ENCODE results near the gene ANO9. TPM values are rescaled to one million over a fixed set of nuclear protein-coding genes. Genes with fewer than 3 reads are reported as not detected.
A peak's percentile ranks its signal among the peaks of the same experiment; 100 is the strongest.
"Not testable (repeated sequence)": the region's sequence is repeated elsewhere in the genome, so short reads cannot be mapped to it uniquely, and the experiment has no call there.

The ANO9 gene
- total and polyA plus RNA-seq, 5 donors from 2014 or later: 8.9 to 153 (median 13.3) TPM

GRCh38 chr11:391117-392017 lies 50.4 kb downstream of the ANO9 start:
- no peak for DNase-seq
- H3K4me1 ChIP-seq (ENCODE audit: control insufficient read depth, insufficient read depth, low read length, poor library complexity, severe bottlenecking): peaks cover 2% of the 10 kb centered on the region
- ATAC-seq (ENCODE audit: low read depth in 2 of 2): no peak
- no peaks in the 10 kb centered on the region for H3K27me3 ChIP-seq (ENCODE audit: control insufficient read depth, insufficient read depth, low read length)
- Mint-ChIP-seq H3K27me3 (no peaks in the 10 kb centered on the region), H3K4me1 (peaks cover 0 to 8% (median 0%) of the 10 kb centered on the region in 4 donors), H3K36me3 (no peaks in the 10 kb centered on the region), H3K9me3 (peaks cover 0 to 8% (median 0%) of the 10 kb centered on the region in 7 donors), H3K4me3 (no peak overlapping the region), H3K27ac (no peak overlapping the region)
- peaks cover 0 to 2% of the 10 kb centered on the region in 2 experiments for H3K9me3 ChIP-seq (ENCODE audit: control insufficient read depth in 2 of 2, low read length in 2 of 2)
- H3K36me3 ChIP-seq (ENCODE audit: control insufficient read depth, insufficient read depth, low read length): no peaks in the 10 kb centered on the region
- H3K4me3 ChIP-seq (ENCODE audit: low read depth, low read length): no peak overlapping the region
- no peak overlapping the region for H3K27ac ChIP-seq (ENCODE audit: insufficient read depth, low read length, poor library complexity, severe bottlenecking)

- peaks cover 0 to 8% (median 0%) of the 10 kb centered on the region in 4 donors for H3K4me1 Mint-ChIP-seq
Observed at GRCh38 chr11:390175-390574, 51.6 kb downstream of the ANO9 start.

GRCh38 chr11:389369-389768 lies 52.4 kb downstream of the ANO9 start:
- H3K9me3 Mint-ChIP-seq; H3K36me3 Mint-ChIP-seq; ATAC-seq (ENCODE audit: low read depth in 2 of 2); H3K36me3 ChIP-seq (ENCODE audit: control insufficient read depth, insufficient read depth, low read length); H3K27ac ChIP-seq (ENCODE audit: insufficient read depth, low read length, poor library complexity, severe bottlenecking); H3K4me1 Mint-ChIP-seq; H3K4me1 ChIP-seq (ENCODE audit: control insufficient read depth, insufficient read depth, low read length, poor library complexity, severe bottlenecking); H3K27me3 Mint-ChIP-seq; H3K4me3 ChIP-seq (ENCODE audit: low read depth, low read length); H3K4me3 Mint-ChIP-seq; DNase-seq; H3K27ac Mint-ChIP-seq; H3K9me3 ChIP-seq (ENCODE audit: control insufficient read depth in 2 of 2, low read length in 2 of 2); H3K27me3 ChIP-seq (ENCODE audit: control insufficient read depth, insufficient read depth, low read length): not testable (repeated sequence)

More at GRCh38 chr11:390175-390574, 51.6 kb downstream of the ANO9 start:
- Histone ChIP-seq H3K4me3 (ENCODE audit: low read depth, low read length) (no peak overlapping the region), H3K9me3 (ENCODE audit: control insufficient read depth in 2 of 2, low read length in 2 of 2) (peaks cover 2 to 4% of the 10 kb centered on the region in 2 experiments), H3K27me3 (ENCODE audit: control insufficient read depth, insufficient read depth, low read length) (no peaks in the 10 kb centered on the region), H3K4me1 (ENCODE audit: control insufficient read depth, insufficient read depth, low read length, poor library complexity, severe bottlenecking) (no peaks in the 10 kb centered on the region), H3K36me3 (ENCODE audit: control insufficient read depth, insufficient read depth, low read length) (no peaks in the 10 kb centered on the region), H3K27ac (ENCODE audit: insufficient read depth, low read length, poor library complexity, severe bottlenecking) (no peak overlapping the region)
- ATAC-seq (ENCODE audit: low read depth in 2 of 2): no peak
- H3K27ac Mint-ChIP-seq: peak overlapping the region in 1 of 3 donors; percentile 43
- no peak for DNase-seq
- H3K4me3 Mint-ChIP-seq: no peak overlapping the region
- H3K27me3 Mint-ChIP-seq: no peaks in the 10 kb centered on the region
- peaks cover 0 to 8% (median 0%) of the 10 kb centered on the region in 7 donors for H3K9me3 Mint-ChIP-seq
- no peaks in the 10 kb centered on the region for H3K36me3 Mint-ChIP-seq

- DNase-seq: no peak
- no peak overlapping the region for H3K27ac Mint-ChIP-seq
- H3K4me3 Mint-ChIP-seq: no peak overlapping the region
- Histone ChIP-seq H3K27me3 (ENCODE audit: control insufficient read depth, insufficient read depth, low read length) (no peaks in the 10 kb centered on the region), H3K4me3 (ENCODE audit: low read depth, low read length) (no peak overlapping the region), H3K27ac (ENCODE audit: insufficient read depth, low read length, poor library complexity, severe bottlenecking) (no peak overlapping the region), H3K36me3 (ENCODE audit: control insufficient read depth, insufficient read depth, low read length) (no peaks in the 10 kb centered on the region), H3K4me1 (ENCODE audit: control insufficient read depth, insufficient read depth, low read length, poor library complexity, severe bottlenecking) (no peaks in the 10 kb centered on the region), H3K9me3 (ENCODE audit: control insufficient read depth in 2 of 2, low read length in 2 of 2) (peaks cover 2 to 4% of the 10 kb centered on the region in 2 experiments)
- no peak for ATAC-seq (ENCODE audit: low read depth in 2 of 2)
- peaks cover 0 to 8% (median 2%) of the 10 kb centered on the region in 7 donors for H3K9me3 Mint-ChIP-seq
- peaks cover under 1% of the 10 kb centered on the region for H3K27me3 Mint-ChIP-seq
- H3K36me3 Mint-ChIP-seq: no peaks in the 10 kb centered on the region
- peaks cover 0 to 8% (median under 1%) of the 10 kb centered on the region in 4 donors for H3K4me1 Mint-ChIP-seq
Observed at GRCh38 chr11:387193-387793, 54.5 kb downstream of the ANO9 start.

- no peak for DNase-seq
- H3K27ac Mint-ChIP-seq: no peak overlapping the region
- peaks cover 0 to 8% (median 2%) of the 10 kb centered on the region in 7 donors for H3K9me3 Mint-ChIP-seq
Observed at GRCh38 chr11:386483-386882, 55.3 kb downstream of the ANO9 start.

GRCh38 chr11:385594-386351 lies 56.0 kb downstream of the ANO9 start:
- DNase-seq (no peak), ATAC-seq (ENCODE audit: low read depth in 2 of 2) (no peak)
- Histone ChIP-seq H3K27ac (ENCODE audit: insufficient read depth, low read length, poor library complexity, severe bottlenecking) (no peak overlapping the region), H3K9me3 (ENCODE audit: control insufficient read depth in 2 of 2, low read length in 2 of 2) (peaks cover 2 to 4% of the 10 kb centered on the region in 2 experiments), H3K4me3 (ENCODE audit: low read depth, low read length) (no peak overlapping the region), H3K27me3 (ENCODE audit: control insufficient read depth, insufficient read depth, low read length) (no peaks in the 10 kb centered on the region), H3K36me3 (ENCODE audit: control insufficient read depth, insufficient read depth, low read length) (no peaks in the 10 kb centered on the region), H3K4me1 (ENCODE audit: control insufficient read depth, insufficient read depth, low read length, poor library complexity, severe bottlenecking) (no peaks in the 10 kb centered on the region)
- H3K36me3 Mint-ChIP-seq: no peaks in the 10 kb centered on the region
- H3K27me3 Mint-ChIP-seq: peaks cover 5% of the 10 kb centered on the region
- peaks cover 0 to 8% (median 2%) of the 10 kb centered on the region in 7 donors for H3K9me3 Mint-ChIP-seq
- H3K27ac Mint-ChIP-seq: no peak overlapping the region
- no peak overlapping the region for H3K4me3 Mint-ChIP-seq
- peaks cover 0 to 11% (median 3%) of the 10 kb centered on the region in 4 donors for H3K4me1 Mint-ChIP-seq

More at GRCh38 chr11:386483-386882, 55.3 kb downstream of the ANO9 start:
- Histone ChIP-seq H3K4me1 (ENCODE audit: control insufficient read depth, insufficient read depth, low read length, poor library complexity, severe bottlenecking) (no peaks in the 10 kb centered on the region), H3K27ac (ENCODE audit: insufficient read depth, low read length, poor library complexity, severe bottlenecking) (no peak overlapping the region), H3K27me3 (ENCODE audit: control insufficient read depth, insufficient read depth, low read length) (no peaks in the 10 kb centered on the region), H3K9me3 (ENCODE audit: control insufficient read depth in 2 of 2, low read length in 2 of 2) (peaks cover 2 to 4% of the 10 kb centered on the region in 2 experiments), H3K36me3 (ENCODE audit: control insufficient read depth, insufficient read depth, low read length) (no peaks in the 10 kb centered on the region), H3K4me3 (ENCODE audit: low read depth, low read length) (no peak overlapping the region)
- H3K36me3 Mint-ChIP-seq: no peaks in the 10 kb centered on the region
- peaks cover 5% of the 10 kb centered on the region for H3K27me3 Mint-ChIP-seq
- ATAC-seq (ENCODE audit: low read depth in 2 of 2): no peak
- peaks cover 0 to 11% (median 3%) of the 10 kb centered on the region in 4 donors for H3K4me1 Mint-ChIP-seq
- H3K4me3 Mint-ChIP-seq: no peak overlapping the region

DNA sequence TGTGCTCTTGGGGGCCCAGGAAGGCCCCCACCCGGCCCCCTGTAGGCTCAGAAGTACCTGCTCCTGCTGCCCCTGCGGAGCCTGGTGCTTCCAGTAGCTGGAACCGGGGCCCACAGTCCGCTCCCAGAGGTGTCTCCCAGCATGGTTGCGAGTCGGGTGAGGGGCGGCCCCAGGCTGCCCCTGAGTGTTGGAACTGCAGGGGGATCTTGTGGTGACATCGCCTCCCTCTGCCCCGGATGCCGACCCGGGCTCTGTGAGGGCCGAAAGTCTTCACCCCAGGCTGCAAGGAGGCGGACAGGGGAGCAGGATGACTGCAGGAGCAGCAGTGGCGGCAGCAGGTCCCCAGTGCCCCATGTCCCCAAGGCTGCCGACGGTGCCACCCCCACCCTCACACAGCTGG lies 57.3 kb downstream of the ANO9 start:
- no peak overlapping the region for H3K27ac Mint-ChIP-seq
- H3K27me3 Mint-ChIP-seq: peaks cover 5% of the 10 kb centered on the region
- H3K4me1 ChIP-seq (ENCODE audit: control insufficient read depth, insufficient read depth, low read length, poor library complexity, severe bottlenecking): no peaks in the 10 kb centered on the region
- no peaks in the 10 kb centered on the region for H3K27me3 ChIP-seq (ENCODE audit: control insufficient read depth, insufficient read depth, low read length)
- peaks cover 2 to 4% of the 10 kb centered on the region in 2 experiments for H3K9me3 ChIP-seq (ENCODE audit: control insufficient read depth in 2 of 2, low read length in 2 of 2)
- no peak overlapping the region for H3K4me3 Mint-ChIP-seq
- ATAC-seq (ENCODE audit: low read depth in 2 of 2) (no peak), DNase-seq (no peak)
- no peaks in the 10 kb centered on the region for H3K36me3 ChIP-seq (ENCODE audit: control insufficient read depth, insufficient read depth, low read length)
- no peak overlapping the region for H3K4me3 ChIP-seq (ENCODE audit: low read depth, low read length)
- H3K36me3 Mint-ChIP-seq: no peaks in the 10 kb centered on the region
- H3K9me3 Mint-ChIP-seq: peaks cover 0 to 8% (median 2%) of the 10 kb centered on the region in 7 donors
- no peak overlapping the region for H3K27ac ChIP-seq (ENCODE audit: insufficient read depth, low read length, poor library complexity, severe bottlenecking)
- H3K4me1 Mint-ChIP-seq: peaks cover 0 to 11% (median 3%) of the 10 kb centered on the region in 4 donors
